ENCODE measurements around the gene VN1R5.

The VN1R5 gene

DNA sequence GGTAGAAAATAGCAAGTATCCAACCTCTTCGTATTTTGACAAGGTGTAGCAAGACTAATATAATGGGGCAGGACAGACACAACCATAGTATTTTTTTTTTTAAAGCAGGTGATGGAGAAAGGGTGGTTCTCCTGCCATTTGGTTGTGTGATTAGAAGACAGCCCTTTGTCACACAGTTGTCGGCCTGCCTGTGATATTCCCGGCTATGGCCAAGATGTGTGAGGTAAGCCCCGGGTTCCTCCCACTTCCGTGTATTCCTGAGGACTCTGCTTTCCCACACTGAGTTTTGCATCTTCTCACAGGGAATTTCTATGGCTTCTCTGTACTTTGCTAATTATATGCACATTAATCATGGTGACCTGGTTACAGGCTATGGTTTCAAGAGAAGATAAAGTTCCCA lies 39.9 kb downstream of the VN1R5 start:
- no peak for FAIRE-seq

DNA sequence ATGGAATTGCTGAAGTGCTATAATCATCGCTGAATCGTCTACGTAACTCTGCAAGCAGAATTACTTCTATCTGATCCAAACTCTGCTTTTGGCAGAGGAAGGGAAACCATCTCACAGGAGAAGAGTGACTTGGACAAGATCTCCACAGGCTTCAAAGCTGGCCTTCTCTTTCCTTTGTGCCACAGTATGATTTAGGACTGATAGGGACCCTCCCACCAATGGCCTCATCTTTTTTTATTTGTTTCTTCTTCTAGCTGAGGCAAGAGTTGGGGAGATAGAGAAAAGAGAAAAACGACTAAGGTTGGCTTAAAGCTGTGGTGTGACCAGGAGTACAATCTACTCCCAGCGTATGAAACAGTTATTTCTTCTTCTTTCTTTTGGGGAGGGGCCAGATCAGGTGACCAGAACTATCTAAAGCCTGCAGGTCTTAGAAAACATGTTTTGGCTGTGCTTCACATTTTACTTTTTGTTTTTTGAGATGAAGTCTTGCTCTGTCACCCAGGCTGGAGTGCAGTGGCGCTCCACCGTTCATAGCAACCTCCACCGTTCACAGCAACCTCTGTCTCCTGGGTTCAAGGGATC lies 40.8 kb downstream of the VN1R5 start:
- no peak for TF ChIP-seq POLR2A (IDR thresholded peaks at IDR 0.05; ENCODE audit: low read depth, low read length)
- TF ChIP-seq TAF1 (IDR thresholded peaks at IDR 0.05; ENCODE audit: borderline replicate concordance, low read depth, low read length) = no peak
- no peak for TF ChIP-seq POLR2AphosphoS5 (IDR thresholded peaks at IDR 0.05; ENCODE audit: low read depth, low read length)
- FAIRE-seq = no peak

More for the DNA sequence above, 39.9 kb downstream of the VN1R5 start:
- no peak for DNase-seq (ENCODE audit: insufficient read length)
- TF ChIP-seq POLR2A (IDR thresholded peaks at IDR 0.05; ENCODE audit: low read depth, low read length) (no peak), POLR2AphosphoS5 (IDR thresholded peaks at IDR 0.05; ENCODE audit: low read depth, low read length) (no peak), TAF1 (IDR thresholded peaks at IDR 0.05; ENCODE audit: borderline replicate concordance, low read depth, low read length) (no peak)

DNA sequence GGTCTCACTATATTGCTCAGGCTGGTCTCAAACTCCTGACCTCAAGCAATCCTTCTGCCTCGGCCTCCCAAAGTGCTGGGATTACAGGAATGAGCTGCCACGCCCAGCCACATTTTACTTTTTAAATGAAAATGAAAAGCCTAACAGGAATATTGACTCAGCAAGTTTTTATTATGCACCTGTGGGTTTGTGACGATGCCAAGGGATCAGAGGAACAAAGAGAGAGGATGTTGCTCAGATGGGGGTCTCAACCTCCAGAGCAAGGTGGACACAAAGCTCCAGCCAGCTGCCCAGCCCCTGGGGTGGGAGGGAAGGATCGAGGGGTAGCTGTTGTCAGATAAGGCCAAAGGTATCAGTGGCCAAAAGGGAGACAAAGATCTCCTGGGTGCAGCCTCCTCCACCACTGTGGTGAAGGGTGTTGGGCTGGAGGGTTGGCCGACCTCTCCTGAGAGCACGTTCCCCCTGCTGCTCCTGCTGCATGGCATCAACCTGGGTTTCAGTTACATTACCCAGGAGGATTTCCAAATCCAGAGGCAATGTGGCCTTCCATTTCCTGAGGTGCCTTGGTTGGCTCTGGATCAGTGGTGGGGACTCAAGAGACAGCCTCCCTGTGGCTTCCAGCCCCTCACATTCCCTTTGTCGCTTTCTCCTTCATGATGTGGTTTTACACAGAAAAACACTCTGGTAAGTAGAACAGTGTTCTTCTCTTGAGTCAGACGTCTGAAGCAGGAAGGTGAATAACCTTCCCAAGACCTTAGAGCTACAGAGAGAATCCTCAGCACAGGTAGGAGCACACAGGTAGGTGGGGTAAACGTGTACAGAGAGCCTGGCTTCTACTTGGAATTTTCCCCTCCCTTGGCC lies 41.6 kb downstream of the VN1R5 start:
- DNase-seq (ENCODE audit: insufficient read length) (no peak), FAIRE-seq (no peak)
- TF ChIP-seq TAF1 (IDR thresholded peaks at IDR 0.05; ENCODE audit: borderline replicate concordance, low read depth, low read length) (no peak), POLR2A (IDR thresholded peaks at IDR 0.05; ENCODE audit: low read depth, low read length) (no peak), POLR2AphosphoS5 (IDR thresholded peaks at IDR 0.05; ENCODE audit: low read depth, low read length) (no peak)

More for the DNA sequence above, 40.8 kb downstream of the VN1R5 start:
- no peak for DNase-seq (ENCODE audit: insufficient read length)

DNA sequence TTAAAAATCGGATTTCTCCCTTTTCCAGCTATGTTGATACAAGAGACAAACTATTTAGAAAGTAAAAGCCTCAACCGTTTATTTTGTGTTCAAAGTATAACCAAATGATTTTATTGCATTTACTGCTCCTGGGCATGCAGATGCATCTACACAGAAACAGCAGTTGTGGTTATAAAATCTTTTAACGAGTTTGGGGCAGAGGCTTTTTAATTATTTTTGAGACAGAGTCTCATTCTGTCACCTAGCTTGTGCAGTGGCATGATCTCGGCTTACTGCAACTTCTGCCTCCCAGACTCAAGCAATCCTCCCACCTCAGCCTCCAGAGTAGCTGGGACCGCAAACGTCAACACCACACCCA lies 42.2 kb downstream of the VN1R5 start:
- no peak for FAIRE-seq

DNA sequence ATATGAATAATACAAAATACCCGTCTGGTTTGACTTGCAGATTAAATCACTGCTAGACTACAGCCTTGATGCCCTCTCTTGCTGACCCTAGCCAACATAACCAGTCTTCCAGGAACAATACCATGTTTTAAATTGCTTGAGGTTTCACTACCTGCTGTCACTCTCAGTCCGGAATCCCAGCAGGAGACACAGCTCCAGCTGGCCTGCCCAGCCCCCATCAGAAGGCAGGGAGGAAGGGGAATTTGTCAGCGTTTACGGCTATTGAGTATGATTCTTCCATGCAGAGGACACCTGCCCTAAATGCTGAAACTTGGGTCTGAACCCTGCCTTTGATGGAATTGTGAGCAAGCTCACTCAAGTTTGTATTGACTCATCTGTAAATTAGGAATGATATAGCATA lies 42.8 kb downstream of the VN1R5 start:
- DNase-seq (ENCODE audit: insufficient read length) (no peak), FAIRE-seq (no peak)
- no peak for TF ChIP-seq TAF1 (IDR thresholded peaks at IDR 0.05; ENCODE audit: borderline replicate concordance, low read depth, low read length)
- no peak for TF ChIP-seq POLR2AphosphoS5 (IDR thresholded peaks at IDR 0.05; ENCODE audit: low read depth, low read length)
- no peak for TF ChIP-seq POLR2A (IDR thresholded peaks at IDR 0.05; ENCODE audit: low read depth, low read length)

More for the DNA sequence above, 42.2 kb downstream of the VN1R5 start:
- no peak for DNase-seq (ENCODE audit: insufficient read length)
- TF ChIP-seq TAF1 (IDR thresholded peaks at IDR 0.05; ENCODE audit: borderline replicate concordance, low read depth, low read length) (no peak), POLR2A (IDR thresholded peaks at IDR 0.05; ENCODE audit: low read depth, low read length) (no peak), POLR2AphosphoS5 (IDR thresholded peaks at IDR 0.05; ENCODE audit: low read depth, low read length) (no peak)

DNA sequence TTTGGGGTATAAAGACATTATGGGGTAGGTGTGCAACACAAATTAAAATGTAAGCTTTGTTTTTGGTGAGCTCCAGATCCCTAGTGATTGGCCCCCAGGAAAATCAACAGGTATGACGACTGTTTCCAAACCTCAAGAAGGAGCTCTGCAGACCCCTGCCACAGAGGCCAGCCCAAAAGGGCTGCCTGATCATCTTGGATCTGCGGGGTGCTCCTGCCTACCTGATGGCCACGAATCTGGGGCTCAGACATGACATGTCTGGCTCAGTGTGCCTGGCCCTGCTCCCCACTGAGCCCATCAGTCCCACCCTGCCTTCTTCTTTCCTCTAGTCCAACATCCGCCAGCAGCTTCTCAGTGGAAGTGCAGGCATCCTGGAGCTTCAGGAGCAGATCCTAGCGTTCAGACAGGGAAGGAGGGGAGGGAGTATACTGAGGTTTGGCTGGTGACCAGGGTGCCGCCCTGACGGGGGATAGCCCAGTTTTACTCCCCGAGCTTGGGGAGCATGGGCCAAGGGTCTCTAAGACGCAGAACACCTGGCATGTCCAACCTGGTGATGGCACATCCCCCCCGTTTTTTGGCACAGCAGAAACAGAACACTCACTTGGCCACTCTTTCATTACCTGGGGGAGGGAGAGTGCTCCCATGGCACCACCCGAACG lies 44.0 kb downstream of the VN1R5 start:
- FAIRE-seq (no peak), DNase-seq (ENCODE audit: insufficient read length) (no peak)
- TF ChIP-seq POLR2AphosphoS5 (IDR thresholded peaks at IDR 0.05; ENCODE audit: low read depth, low read length) = no peak
- TF ChIP-seq TAF1 (IDR thresholded peaks at IDR 0.05; ENCODE audit: borderline replicate concordance, low read depth, low read length) = no peak
- TF ChIP-seq POLR2A (IDR thresholded peaks at IDR 0.05; ENCODE audit: low read depth, low read length) = no peak

DNA sequence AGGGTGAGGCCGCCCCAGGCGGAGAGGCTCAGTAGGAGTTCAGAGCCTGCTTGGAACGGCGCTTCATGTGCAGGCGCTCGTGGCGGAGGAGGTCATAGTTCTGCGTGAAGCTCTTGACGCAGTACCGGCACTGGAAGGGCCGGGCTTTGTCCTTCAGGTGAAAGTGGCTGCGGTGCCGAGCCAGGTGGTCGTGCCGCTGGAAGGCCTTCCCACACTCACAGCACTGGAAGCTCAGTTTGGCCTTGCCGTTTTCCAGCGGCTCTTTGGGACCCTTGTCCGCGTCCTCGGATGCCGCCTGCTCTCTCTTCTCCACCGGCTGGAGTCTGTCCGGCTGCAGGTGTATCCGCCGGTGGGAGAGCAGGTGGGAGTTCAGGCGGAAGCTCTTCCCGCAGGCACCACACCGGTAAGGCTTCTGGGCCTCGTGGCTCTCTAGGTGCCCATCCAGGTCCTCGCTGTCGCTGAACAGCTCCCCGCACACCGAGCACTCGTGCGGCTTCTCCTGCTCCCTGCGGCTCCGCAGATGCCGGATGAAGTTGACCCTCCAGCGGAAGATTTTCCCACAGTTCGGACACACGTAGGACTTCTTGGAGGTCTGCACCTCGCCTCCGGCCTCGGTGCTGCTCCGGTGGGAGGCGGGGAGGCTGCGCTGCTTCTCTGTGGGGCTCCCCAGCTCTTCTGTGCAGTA lies 44.8 kb downstream of the VN1R5 start:
- DNase-seq (ENCODE audit: insufficient read length) (no peak), FAIRE-seq (no peak)
- TF ChIP-seq TAF1 (IDR thresholded peaks at IDR 0.05; ENCODE audit: borderline replicate concordance, low read depth, low read length) = no peak
- no peak for TF ChIP-seq POLR2A (IDR thresholded peaks at IDR 0.05; ENCODE audit: low read depth, low read length)
- TF ChIP-seq POLR2AphosphoS5 (IDR thresholded peaks at IDR 0.05; ENCODE audit: low read depth, low read length) = no peak

DNA sequence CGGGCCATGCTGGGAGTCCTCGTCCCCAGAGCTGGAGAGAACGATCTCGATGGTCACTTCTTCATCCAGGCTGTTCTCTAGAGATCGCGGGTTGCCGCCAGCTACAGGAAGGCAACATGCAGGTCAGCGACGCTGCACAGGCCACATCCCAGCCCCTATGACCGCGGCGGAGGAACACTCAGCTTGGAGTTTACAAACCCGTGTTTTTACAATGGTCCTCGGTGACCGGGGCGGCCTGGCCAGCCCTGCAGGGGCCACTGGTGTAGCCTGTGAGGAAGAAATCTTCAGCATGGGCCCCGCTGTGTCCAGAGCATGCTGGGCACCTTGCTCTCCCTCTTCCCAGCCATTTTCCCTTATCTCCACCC lies 45.3 kb downstream of the VN1R5 start:
- FAIRE-seq = no peak
- DNase-seq (ENCODE audit: insufficient read length) = no peak
- TF ChIP-seq TAF1 (IDR thresholded peaks at IDR 0.05; ENCODE audit: borderline replicate concordance, low read depth, low read length) (no peak), POLR2AphosphoS5 (IDR thresholded peaks at IDR 0.05; ENCODE audit: low read depth, low read length) (no peak), POLR2A (IDR thresholded peaks at IDR 0.05; ENCODE audit: low read depth, low read length) (no peak)

DNA sequence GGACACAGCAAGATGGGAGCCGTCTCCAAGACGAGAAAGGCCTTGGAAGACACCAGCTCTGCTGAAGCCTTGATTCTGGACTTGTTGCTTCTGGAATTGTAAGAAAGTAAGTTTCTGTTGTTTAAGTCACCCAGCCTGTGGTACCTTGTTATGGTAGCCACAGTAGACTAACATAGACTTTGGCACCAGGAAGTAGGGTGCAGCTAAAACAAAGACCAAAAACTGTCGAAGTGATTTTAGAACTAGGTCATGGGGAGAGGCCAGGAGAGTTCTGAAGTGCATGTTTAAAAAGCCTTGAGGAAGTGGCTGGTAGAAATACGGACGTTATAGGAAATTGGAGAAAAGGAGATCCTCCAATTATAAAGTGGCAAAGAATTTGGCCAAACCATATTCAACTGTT lies 47.3 kb downstream of the VN1R5 start:
- FAIRE-seq = no peak
- DNase-seq (ENCODE audit: insufficient read length) = no peak
- TF ChIP-seq TAF1 (IDR thresholded peaks at IDR 0.05; ENCODE audit: borderline replicate concordance, low read depth, low read length) = no peak
- no peak for TF ChIP-seq POLR2A (IDR thresholded peaks at IDR 0.05; ENCODE audit: low read depth, low read length)
- no peak for TF ChIP-seq POLR2AphosphoS5 (IDR thresholded peaks at IDR 0.05; ENCODE audit: low read depth, low read length)

DNA sequence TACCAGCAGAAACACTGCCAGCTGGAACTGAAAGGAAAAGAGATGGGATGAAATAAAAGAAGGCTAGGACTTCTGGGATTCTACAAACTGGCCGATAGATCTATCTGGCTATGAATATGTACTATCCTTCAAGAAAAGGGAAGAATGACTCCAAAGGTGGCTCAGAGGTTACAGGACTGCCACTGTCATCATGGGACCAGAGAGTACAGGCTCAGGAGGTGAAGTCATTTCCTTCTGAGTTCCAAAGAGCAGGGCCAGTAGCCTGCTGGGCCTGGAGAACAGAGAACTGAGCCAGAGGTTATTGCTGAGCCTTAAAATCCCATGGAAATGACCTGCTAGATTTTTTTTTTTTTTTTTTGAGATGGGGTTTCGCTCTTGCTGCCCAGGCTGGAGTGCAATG lies 48.2 kb downstream of the VN1R5 start:
- DNase-seq (ENCODE audit: insufficient read length) (no peak), FAIRE-seq (no peak)
- TF ChIP-seq POLR2A (IDR thresholded peaks at IDR 0.05; ENCODE audit: low read depth, low read length) = no peak
- no peak for TF ChIP-seq POLR2AphosphoS5 (IDR thresholded peaks at IDR 0.05; ENCODE audit: low read depth, low read length)
- no peak for TF ChIP-seq TAF1 (IDR thresholded peaks at IDR 0.05; ENCODE audit: borderline replicate concordance, low read depth, low read length)
